Testis (tissue), 3 donors: ENCODE results near the gene OR6X1. TPM values are rescaled to one million over a fixed set of nuclear protein-coding genes. Genes with fewer than 3 reads are reported as not detected.
"Not testable (repeated sequence)": the region's sequence is repeated elsewhere in the genome, so short reads cannot be mapped to it uniquely, and the experiment has no call there.

Experiments
- DNase-seq: peaks from one replicate; pipeline ENCODE4 v3.0.0-alpha.2; 2019
- H3K27ac ChIP-seq, 2 donors: fragments of 200-600 bp; sonication (generic); one replicate each; pipeline ENCODE4 v1.5.1; 2019
- H3K27me3 ChIP-seq: fragments of 200-600 bp; sonication (generic); one replicate; pipeline ENCODE4 v1.5.1; 2019
- H3K36me3 ChIP-seq: fragments of 200-600 bp; sonication (generic); one replicate; pipeline ENCODE4 v1.5.1; 2017; ENCODE audit warnings: low read depth; ENCODE audit errors: missing control alignments
- H3K4me1 ChIP-seq: fragments of 200-600 bp; sonication (generic); one replicate; pipeline ENCODE4 v1.5.1; 2019
- H3K4me3 ChIP-seq, 2 donors: fragments of 200-600 bp; sonication (generic); one replicate each; pipeline ENCODE4 v1.5.1; 2017 to 2019
- H3K9me3 ChIP-seq: fragments of 200-600 bp; sonication (generic); one replicate; pipeline ENCODE4 v1.5.1; 2017
- POLR2A ChIP-seq: fragments of 450-650 bp; IDR thresholded peaks from one replicate; pipeline ENCODE4 v1.6.1; 2017; ENCODE audit warnings: antibody characterized with exemption, mild to moderate bottlenecking, moderate library complexity
- WGBS, 2 donors: methylation state at CpG; one replicate each; pipeline ENCODE4 v1.1.5; 2018; 5-methylcytosine and 5-hydroxymethylcytosine counted together
- intact Hi-C: fragments of 100-400 bp; cut with DNase I; formaldehyde crosslinking; loops from one replicate; pipeline ENCODE4 v1.15.1; 2023; ENCODE audit warnings: low total_unique reads
- polyA plus RNA-seq: library from polyadenylated mRNA; stranded (reverse); fragments of 350-450 nt; fragmentation: Illumina TruSeq; extraction: RNeasy Lipid Tissue Mini Kit (QIAGEN cat#74804); gene quantifications from one replicate; pipeline ENCODE4 v1.2.3, GENCODE V29; 2014; ENCODE audit warnings: low read depth, low replicate concordance; ENCODE audit not compliant: insufficient read depth
- total RNA-seq, 2 donors: library from RNA; depleted of rRNA; stranded (reverse); fragments of >200 nt; gene quantifications; one replicate each; pipeline ENCODE4 v1.2.3, GENCODE V29; 2016
- TF ChIP-seq, protein P1 (sequence below), 3 experiments: fragments of 450-650 bp in 2 of 3; fragments of 200-600 bp in 1 of 3; sonication (generic) in 1 of 3; IDR thresholded peaks; one replicate each; pipeline ENCODE4 v1.5.1; 2016 to 2019; ENCODE audit warnings: antibody characterized with exemption in 3 of 3, mild to moderate bottlenecking in 2 of 3, moderate library complexity in 1 of 3

The OR6X1 gene
- total and polyA plus RNA-seq, 3 donors from 2014 or later = not detected

DNA sequence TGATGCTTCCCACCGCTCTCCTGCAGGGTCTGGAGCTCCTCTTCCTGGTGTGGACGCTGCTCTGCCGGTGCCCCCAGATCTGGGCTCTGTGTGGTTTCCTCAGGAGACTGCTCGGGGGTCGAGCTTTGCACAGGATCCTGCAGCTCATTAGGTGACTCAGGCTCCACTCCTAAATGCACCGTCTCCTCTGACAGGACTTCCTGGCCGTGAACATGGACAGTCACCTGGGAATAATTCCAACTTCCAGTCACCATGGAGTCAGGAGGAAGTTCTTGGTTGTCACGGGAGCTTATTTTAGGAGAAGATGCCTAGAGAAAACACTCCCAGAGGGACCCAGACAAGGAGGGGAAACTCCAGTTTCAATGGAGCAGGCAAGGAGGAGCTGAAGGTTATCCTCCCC lies 24.7 kb downstream of the OR6X1 start:
- Histone ChIP-seq H3K36me3 (no peaks in the 10 kb centered on the region), H3K9me3 (no peaks in the 10 kb centered on the region), H3K4me3 (no peak overlapping the region), H3K27ac (no peak overlapping the region), H3K27me3 (no peaks in the 10 kb centered on the region), H3K4me1 (no peaks in the 10 kb centered on the region)
- TF ChIP-seq, protein P1, sequence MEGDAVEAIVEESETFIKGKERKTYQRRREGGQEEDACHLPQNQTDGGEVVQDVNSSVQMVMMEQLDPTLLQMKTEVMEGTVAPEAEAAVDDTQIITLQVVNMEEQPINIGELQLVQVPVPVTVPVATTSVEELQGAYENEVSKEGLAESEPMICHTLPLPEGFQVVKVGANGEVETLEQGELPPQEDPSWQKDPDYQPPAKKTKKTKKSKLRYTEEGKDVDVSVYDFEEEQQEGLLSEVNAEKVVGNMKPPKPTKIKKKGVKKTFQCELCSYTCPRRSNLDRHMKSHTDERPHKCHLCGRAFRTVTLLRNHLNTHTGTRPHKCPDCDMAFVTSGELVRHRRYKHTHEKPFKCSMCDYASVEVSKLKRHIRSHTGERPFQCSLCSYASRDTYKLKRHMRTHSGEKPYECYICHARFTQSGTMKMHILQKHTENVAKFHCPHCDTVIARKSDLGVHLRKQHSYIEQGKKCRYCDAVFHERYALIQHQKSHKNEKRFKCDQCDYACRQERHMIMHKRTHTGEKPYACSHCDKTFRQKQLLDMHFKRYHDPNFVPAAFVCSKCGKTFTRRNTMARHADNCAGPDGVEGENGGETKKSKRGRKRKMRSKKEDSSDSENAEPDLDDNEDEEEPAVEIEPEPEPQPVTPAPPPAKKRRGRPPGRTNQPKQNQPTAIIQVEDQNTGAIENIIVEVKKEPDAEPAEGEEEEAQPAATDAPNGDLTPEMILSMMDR (IDR thresholded peaks at IDR 0.05) = no peak
- no peak for TF ChIP-seq POLR2A
- intact Hi-C loops = no loop called here
- DNase-seq = no peak
- 93 to 100% methylated on average over 3 to 8 of the region's 8 CpGs for WGBS, 2 donors

DNA sequence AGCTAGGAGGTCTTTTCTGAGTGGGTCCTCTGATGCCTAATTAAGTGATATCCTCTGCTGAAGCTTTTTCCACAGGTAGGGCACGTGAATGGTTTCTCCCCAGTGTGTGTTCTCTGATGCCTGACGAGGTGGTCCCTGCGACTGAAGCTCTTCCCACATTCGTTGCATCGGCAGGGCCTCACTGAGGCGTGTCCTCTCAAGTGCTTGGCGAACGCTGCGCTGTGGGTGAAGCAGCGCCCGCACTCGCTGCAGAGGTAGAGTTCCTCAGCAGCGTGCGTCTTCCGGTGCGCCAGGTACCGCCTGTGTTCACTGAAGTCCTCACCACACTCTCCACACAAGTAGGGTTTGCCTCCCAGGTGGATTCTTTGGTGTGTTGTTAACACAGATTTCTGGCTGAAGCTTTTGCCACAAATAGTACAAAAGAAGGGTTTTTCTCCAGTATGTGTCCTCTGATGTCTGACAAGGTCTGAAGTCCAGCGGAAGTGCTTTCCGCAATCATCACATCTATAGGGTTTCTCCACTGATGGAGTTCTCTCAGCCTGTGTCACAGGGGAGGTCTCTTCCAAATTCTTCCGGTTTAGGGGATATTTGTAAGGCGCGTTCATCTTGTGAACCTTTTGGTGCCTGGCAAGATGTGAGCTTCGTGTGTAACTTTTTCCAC lies 28.2 kb downstream of the OR6X1 start:
- H3K27ac ChIP-seq = no peak overlapping the region
- intact Hi-C loops = no loop called here
- H3K9me3 ChIP-seq = no peaks in the 10 kb centered on the region
- H3K27me3 ChIP-seq = no peaks in the 10 kb centered on the region
- no peaks in the 10 kb centered on the region for H3K36me3 ChIP-seq
- WGBS, 2 donors = 96 to 97% methylated on average over 6 to 23 of the region's 23 CpGs
- H3K4me3 ChIP-seq = no peak overlapping the region
- TF ChIP-seq, protein P1 (IDR thresholded peaks at IDR 0.05) = no peak
- no peak for TF ChIP-seq POLR2A
- peaks cover 7% of the 10 kb centered on the region for H3K4me1 ChIP-seq
- DNase-seq = no peak

DNA sequence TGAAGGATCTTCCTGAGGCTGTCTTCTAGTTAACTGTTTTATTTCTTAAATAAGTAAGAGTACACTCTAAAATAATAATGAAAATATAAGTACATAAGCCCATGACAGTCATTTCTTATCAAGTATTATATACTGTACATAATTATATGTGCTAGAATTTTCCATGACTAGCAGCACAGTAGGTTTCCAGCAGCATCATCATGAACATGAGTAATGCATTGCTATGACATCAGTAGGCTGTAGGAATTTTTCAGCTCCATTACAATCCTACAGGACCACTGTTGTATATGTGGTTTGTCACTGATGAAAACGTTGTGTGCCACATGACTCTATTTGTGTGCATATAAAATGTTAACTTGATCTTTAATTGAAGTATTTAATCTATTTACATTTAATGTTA lies 34.9 kb downstream of the OR6X1 start:
- intact Hi-C loops = no loop called here
- no peak for DNase-seq
- WGBS, 2 donors = 69 to 81% methylated on average over 1 of the region's 1 CpG
- Histone ChIP-seq H3K27me3 (no peaks in the 10 kb centered on the region), H3K4me1 (peaks cover 7% of the 10 kb centered on the region), H3K4me3 (no peak overlapping the region), H3K36me3 (no peaks in the 10 kb centered on the region), H3K27ac (no peak overlapping the region), H3K9me3 (no peaks in the 10 kb centered on the region)
- no peak for TF ChIP-seq POLR2A
- TF ChIP-seq, protein P1 (IDR thresholded peaks at IDR 0.05) = no peak

DNA sequence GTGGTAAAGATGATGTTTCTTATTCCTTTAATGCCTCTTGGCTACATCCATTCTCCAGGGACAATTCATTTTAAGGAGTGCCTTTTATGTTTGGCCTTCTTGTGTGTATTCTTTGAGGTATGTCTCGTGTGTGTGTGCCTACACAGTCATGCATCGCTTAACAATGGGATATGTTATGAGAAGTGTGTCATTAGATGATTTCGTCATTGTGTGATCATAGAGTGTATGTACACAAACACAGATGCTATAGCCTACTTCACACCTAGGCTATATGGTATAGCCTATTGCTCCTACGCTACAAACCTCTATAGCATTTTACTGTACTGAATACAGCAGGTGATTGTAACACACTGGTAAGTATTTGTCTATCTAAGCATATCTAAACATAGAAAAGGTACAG lies 35.8 kb downstream of the OR6X1 start:
- Histone ChIP-seq H3K4me3 (no peak overlapping the region), H3K27ac (no peak overlapping the region), H3K4me1 (peaks cover 7% of the 10 kb centered on the region), H3K27me3 (no peaks in the 10 kb centered on the region), H3K36me3 (no peaks in the 10 kb centered on the region), H3K9me3 (no peaks in the 10 kb centered on the region)
- WGBS, 2 donors = 93 to 96% methylated on average over 4 of the region's 4 CpGs
- DNase-seq = no peak
- intact Hi-C loops = no loop called here
- TF ChIP-seq POLR2A = no peak
- TF ChIP-seq, protein P1 (IDR thresholded peaks at IDR 0.05) = no peak

DNA sequence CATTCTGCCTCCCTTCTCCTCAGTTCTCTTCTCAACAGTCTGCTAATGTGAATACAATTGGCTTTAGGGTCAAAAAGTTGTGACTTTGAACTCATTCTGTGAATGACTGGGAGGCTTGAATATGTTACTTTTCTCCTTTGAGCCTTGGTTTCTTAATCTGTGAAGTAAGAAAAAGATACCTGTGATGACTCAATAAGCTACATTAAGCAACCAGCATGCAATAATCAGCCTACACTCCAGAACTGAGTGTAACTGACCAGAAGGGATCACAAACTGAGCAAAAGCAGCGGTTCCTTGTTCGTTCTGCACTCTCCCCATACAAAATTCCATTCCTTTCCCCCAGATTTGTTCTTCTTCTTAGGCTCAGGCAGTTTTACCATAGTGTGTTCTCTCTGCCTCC lies 36.3 kb downstream of the OR6X1 start:
- peaks cover 7% of the 10 kb centered on the region for H3K4me1 ChIP-seq
- H3K4me3 ChIP-seq = no peak overlapping the region
- DNase-seq = no peak
- H3K27ac ChIP-seq = no peak overlapping the region
- H3K27me3 ChIP-seq = no peaks in the 10 kb centered on the region
- no peaks in the 10 kb centered on the region for H3K9me3 ChIP-seq
- 70 to 76% methylated on average over 2 of the region's 2 CpGs for WGBS, 2 donors
- TF ChIP-seq POLR2A = no peak
- TF ChIP-seq, protein P1 (IDR thresholded peaks at IDR 0.05) = no peak
- intact Hi-C loops = no loop called here
- H3K36me3 ChIP-seq = no peaks in the 10 kb centered on the region

DNA sequence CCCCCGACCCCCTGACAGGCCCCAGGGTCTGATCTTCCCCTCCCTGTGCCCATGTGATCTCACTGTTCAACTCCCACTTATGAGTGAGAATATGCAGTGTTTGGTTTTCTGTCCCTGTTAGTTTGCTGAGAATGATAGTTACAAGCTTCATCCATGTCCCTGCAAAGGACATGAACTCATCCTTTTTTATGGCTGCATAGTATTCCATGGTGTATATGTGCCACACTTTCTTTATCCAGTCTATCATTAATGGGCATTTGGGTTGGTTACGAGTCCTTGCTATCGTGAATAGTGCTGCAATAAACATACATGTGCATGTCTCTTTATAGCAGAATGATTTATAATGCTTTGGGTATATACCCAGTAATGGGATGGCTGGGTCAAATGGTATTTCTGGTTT lies 41.7 kb downstream of the OR6X1 start:
- H3K4me3 ChIP-seq, intact Hi-C loops, H3K4me1 ChIP-seq, DNase-seq, H3K27ac ChIP-seq, H3K27me3 ChIP-seq, H3K36me3 ChIP-seq, H3K9me3 ChIP-seq: not testable (repeated sequence)
- WGBS, 2 donors = 82 to 85% methylated on average over 3 of the region's 3 CpGs
